Activated T-helper 1 cell treated with Interleukin-2 at 50 U/mL for 16 hours (primary cell): Measurements from ENCODE around the gene SETD7.
A peak's percentile ranks its signal among the peaks of the same experiment; 100 is the strongest.

Experiments used
- DNase-seq: peaks from one replicate; pipeline ENCODE4 v3.0.0-alpha.2; 2020; ENCODE audit warnings: low read depth

SETD7 gene

GRCh38 chr4:139568206-139568955, 12.4 kb upstream of the SETD7 start:
- no peak for DNase-seq

GRCh38 chr4:139567159-139567870, 11.3 kb upstream of the SETD7 start:
- DNase-seq: no peak

GRCh38 chr4:139564502-139564901, 8.5 kb upstream of the SETD7 start:
- no peak for DNase-seq

GRCh38 chr4:139563515-139563914, 7.5 kb upstream of the SETD7 start:
- no peak for DNase-seq

GRCh38 chr4:139562839-139563238, 6.8 kb upstream of the SETD7 start:
- DNase-seq: no peak

- no peak for DNase-seq
These were observed 6.2 kb upstream of the SETD7 start for GRCh38 chr4:139562067-139562684.

GRCh38 chr4:139560406-139561104, 4.5 kb upstream of the SETD7 start:
- DNase-seq: no peak

- no peak for DNase-seq
These were observed 3.7 kb upstream of the SETD7 start for GRCh38 chr4:139559687-139560086.

- DNase-seq: no peak
These were observed 3.1 kb upstream of the SETD7 start for GRCh38 chr4:139559089-139559479.

- DNase-seq: no peak
These were observed 2.4 kb upstream of the SETD7 start for GRCh38 chr4:139558235-139559088.

- no peak for DNase-seq
These were observed 1.6 kb upstream of the SETD7 start for GRCh38 chr4:139557556-139558110.

- peak; percentile 41 for DNase-seq
These were observed 921 bp upstream of the SETD7 start for GRCh38 chr4:139556724-139557555.

- no peak for DNase-seq
These were observed 331 bp downstream of the SETD7 start for GRCh38 chr4:139555705-139556070.

- DNase-seq: peak; percentile 71
These were observed 920 bp downstream of the SETD7 start for GRCh38 chr4:139554893-139555704.

- DNase-seq: no peak
These were observed 1.5 kb downstream of the SETD7 start for GRCh38 chr4:139554642-139554892.

GRCh38 chr4:139553751-139554641, 2.0 kb downstream of the SETD7 start:
- no peak for DNase-seq

- DNase-seq: no peak
These were observed 3.3 kb downstream of the SETD7 start for GRCh38 chr4:139552517-139553307.
